Measurements from ENCODE around the gene BBS9. TPM values are rescaled to one million over a fixed set of nuclear protein-coding genes. Genes with fewer than 3 reads are reported as not detected.
"Not testable (repeated sequence)": the region's sequence is repeated elsewhere in the genome, so short reads cannot be mapped to it uniquely, and the experiment has no call there.

The BBS9 gene
- total and polyA plus RNA-seq, 2 donors (not counting 1 experiment from before 2014, with no cell fraction given): 8.4 to 45.2 TPM

DNA sequence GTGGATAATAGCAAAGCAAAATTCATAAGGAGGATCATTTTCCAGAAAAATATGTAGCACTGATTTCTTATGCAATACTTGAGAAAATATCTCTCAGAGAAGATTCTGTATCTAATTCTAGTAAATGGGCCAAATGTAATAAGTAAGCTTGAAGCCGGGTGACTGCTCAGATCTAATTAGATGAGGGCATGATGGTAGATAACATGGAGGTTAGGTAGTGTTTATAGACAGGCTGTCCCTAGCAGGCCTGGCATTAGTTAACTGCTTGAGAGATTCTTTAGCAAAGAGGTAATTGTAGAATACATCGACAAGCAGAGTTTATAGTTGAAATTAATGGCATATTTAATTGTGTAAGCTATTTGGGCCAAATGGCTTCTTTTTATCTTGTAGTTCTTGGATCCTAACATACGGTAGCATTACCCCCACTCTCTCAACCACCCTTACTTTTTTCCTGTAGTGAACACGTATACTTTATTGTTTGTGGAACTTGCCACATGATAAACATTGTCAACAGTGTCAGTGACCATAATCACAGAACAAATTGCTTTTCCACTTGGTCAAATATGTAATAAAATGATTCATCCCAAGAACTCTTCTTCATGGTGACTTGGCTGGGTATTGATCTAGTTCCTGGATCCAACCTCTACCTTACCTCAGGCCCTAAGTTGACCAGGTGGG, 343.1 kb downstream of the BBS9 start:
- intact Hi-C loops (cut with micrococcal nuclease): no loop called here
- ATAC-seq (ENCODE audit: low read depth) (no peak), DNase-seq (no peak)
- peaks cover under 1% of the 10 kb centered on the region for H3K4me1 Mint-ChIP-seq
- POLR2A ChIA-PET: no interaction called here
- Histone ChIP-seq H3K9ac (ENCODE audit: low read length) (no peak overlapping the region), H3K9me3 (ENCODE audit: control extremely low read depth in 1 of 3, control insufficient read depth in 2 of 3, insufficient read depth in 1 of 3, low read length in 2 of 3) (no peaks in the 10 kb centered on the region), H3K79me2 (ENCODE audit: control insufficient read depth, insufficient read depth, low read length) (no peaks in the 10 kb centered on the region), H3K4me3 (ENCODE audit: control extremely low read depth in 1 of 5, extremely low read depth in 1 of 5, insufficient read depth in 1 of 5, low read depth in 2 of 5, low read length in 4 of 5) (no peak overlapping the region), H3K4me2 (replicated peaks; ENCODE audit: low read depth, low read length, poor library complexity, severe bottlenecking) (no peak overlapping the region), H3K27me3 (replicated peaks in 1 of 4; ENCODE audit: control extremely low read depth in 1 of 4, control insufficient read depth in 3 of 4, insufficient read depth in 4 of 4, low read length in 3 of 4) (no peaks in the 10 kb centered on the region), H4K20me1 (ENCODE audit: control insufficient read depth, insufficient read depth, low read length, poor library complexity, severe bottlenecking) (no peaks in the 10 kb centered on the region), H3K27ac (ENCODE audit: low read length in 2 of 2) (no peak overlapping the region), H2AFZ (ENCODE audit: insufficient read depth, low read depth, low read length, poor library complexity, severe bottlenecking) (no peak overlapping the region), H3K36me3 (replicated peaks in 1 of 2; ENCODE audit: control extremely low read depth in 1 of 2, control insufficient read depth in 1 of 2, extremely low read depth in 1 of 2, insufficient read depth in 2 of 2, low read length in 1 of 2) (no peaks in the 10 kb centered on the region), H3K4me1 (ENCODE audit: control insufficient read depth in 2 of 2, insufficient read depth in 2 of 2, low read length in 2 of 2) (no peaks in the 10 kb centered on the region)
- H3K9me3 Mint-ChIP-seq (ENCODE audit: insufficient read depth): peaks cover 4% of the 10 kb centered on the region
- H3K27ac Mint-ChIP-seq: no peak overlapping the region
- TF ChIP-seq, protein P1, sequence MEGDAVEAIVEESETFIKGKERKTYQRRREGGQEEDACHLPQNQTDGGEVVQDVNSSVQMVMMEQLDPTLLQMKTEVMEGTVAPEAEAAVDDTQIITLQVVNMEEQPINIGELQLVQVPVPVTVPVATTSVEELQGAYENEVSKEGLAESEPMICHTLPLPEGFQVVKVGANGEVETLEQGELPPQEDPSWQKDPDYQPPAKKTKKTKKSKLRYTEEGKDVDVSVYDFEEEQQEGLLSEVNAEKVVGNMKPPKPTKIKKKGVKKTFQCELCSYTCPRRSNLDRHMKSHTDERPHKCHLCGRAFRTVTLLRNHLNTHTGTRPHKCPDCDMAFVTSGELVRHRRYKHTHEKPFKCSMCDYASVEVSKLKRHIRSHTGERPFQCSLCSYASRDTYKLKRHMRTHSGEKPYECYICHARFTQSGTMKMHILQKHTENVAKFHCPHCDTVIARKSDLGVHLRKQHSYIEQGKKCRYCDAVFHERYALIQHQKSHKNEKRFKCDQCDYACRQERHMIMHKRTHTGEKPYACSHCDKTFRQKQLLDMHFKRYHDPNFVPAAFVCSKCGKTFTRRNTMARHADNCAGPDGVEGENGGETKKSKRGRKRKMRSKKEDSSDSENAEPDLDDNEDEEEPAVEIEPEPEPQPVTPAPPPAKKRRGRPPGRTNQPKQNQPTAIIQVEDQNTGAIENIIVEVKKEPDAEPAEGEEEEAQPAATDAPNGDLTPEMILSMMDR (IDR thresholded peaks at IDR 0.05): no peak
- no peak for TF ChIP-seq EZH2 (IDR thresholded peaks at IDR 0.05; ENCODE audit: borderline replicate concordance, insufficient read depth, low read depth, low read length, poor library complexity, severe bottlenecking)
- CTCF ChIA-PET: no interaction called here
- H3K4me3 Mint-ChIP-seq: no peak overlapping the region
- WGBS (ENCODE audit: insufficient coverage): 100% methylated on average over 1 of the region's 4 CpGs
- H3K27me3 Mint-ChIP-seq: no peaks in the 10 kb centered on the region

DNA sequence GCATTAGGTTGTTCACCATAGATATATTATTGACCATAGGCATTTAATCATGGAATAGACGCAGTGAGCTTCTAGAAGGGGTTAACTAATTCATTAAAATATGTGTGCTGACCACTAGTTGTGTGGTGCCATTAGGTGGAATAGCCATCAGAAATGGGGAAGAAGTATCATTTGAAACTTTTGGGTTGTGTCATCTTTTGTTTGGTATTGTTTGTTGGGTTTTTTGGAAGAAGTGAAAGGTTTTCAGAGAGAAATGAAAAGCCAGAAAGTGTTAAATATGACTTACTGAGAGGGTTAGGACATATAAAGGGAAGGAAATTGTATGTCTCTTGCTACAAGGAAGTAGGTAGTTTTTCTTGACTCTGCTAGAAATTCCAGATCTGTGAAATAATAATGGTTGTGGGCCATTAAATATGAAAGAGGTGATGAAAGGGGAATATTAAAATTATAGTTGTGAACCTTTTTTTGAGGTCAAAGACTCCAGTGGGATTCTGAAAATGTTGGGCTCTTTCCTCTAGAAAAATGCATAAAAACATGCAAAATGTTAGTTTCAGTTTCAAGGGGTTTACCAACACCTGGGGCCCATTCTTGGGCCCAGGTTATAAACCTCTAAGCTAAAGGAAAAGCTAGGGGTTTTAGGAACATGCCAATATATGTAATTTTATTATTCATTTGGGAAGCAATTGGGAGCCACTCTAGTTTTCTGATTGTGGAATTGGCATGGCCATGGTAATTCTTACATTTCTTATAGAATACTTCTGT, 348.5 kb downstream of the BBS9 start:
- ChIA-PET CTCF (no interaction called here), POLR2A (no interaction called here)
- H2AFZ ChIP-seq (ENCODE audit: insufficient read depth, low read depth, low read length, poor library complexity, severe bottlenecking): no peak overlapping the region
- no CpG with 5 or more reads among the region's 1 CpG for WGBS (ENCODE audit: insufficient coverage)
- H3K27ac Mint-ChIP-seq: no peak overlapping the region
- peaks cover 3% of the 10 kb centered on the region for H3K9me3 Mint-ChIP-seq (ENCODE audit: insufficient read depth)
- H3K4me1 ChIP-seq (ENCODE audit: control insufficient read depth in 2 of 2, insufficient read depth in 2 of 2, low read length in 2 of 2): peaks cover 0 to 3% of the 10 kb centered on the region in 2 donors
- no peaks in the 10 kb centered on the region for H3K79me2 ChIP-seq (ENCODE audit: control insufficient read depth, insufficient read depth, low read length)
- no peak overlapping the region for H3K27ac ChIP-seq (ENCODE audit: low read length in 2 of 2)
- DNase-seq (no peak), ATAC-seq (ENCODE audit: low read depth) (no peak)
- H3K9ac ChIP-seq (ENCODE audit: low read length): no peak overlapping the region
- intact Hi-C loops (cut with micrococcal nuclease): no loop called here
- no peak overlapping the region for H3K4me3 ChIP-seq (ENCODE audit: control extremely low read depth in 1 of 5, extremely low read depth in 1 of 5, insufficient read depth in 1 of 5, low read depth in 2 of 5, low read length in 4 of 5)
- no peaks in the 10 kb centered on the region for H3K36me3 ChIP-seq (replicated peaks in 1 of 2; ENCODE audit: control extremely low read depth in 1 of 2, control insufficient read depth in 1 of 2, extremely low read depth in 1 of 2, insufficient read depth in 2 of 2, low read length in 1 of 2)
- peaks cover 5% of the 10 kb centered on the region for H3K4me1 Mint-ChIP-seq
- H3K27me3 Mint-ChIP-seq: no peaks in the 10 kb centered on the region
- H3K4me2 ChIP-seq (replicated peaks; ENCODE audit: low read depth, low read length, poor library complexity, severe bottlenecking): no peak overlapping the region
- no peaks in the 10 kb centered on the region for H4K20me1 ChIP-seq (ENCODE audit: control insufficient read depth, insufficient read depth, low read length, poor library complexity, severe bottlenecking)
- no peak for TF ChIP-seq EZH2 (IDR thresholded peaks at IDR 0.05; ENCODE audit: borderline replicate concordance, insufficient read depth, low read depth, low read length, poor library complexity, severe bottlenecking)
- TF ChIP-seq, protein P1 (IDR thresholded peaks at IDR 0.05): no peak
- no peaks in the 10 kb centered on the region for H3K27me3 ChIP-seq (replicated peaks in 1 of 4; ENCODE audit: control extremely low read depth in 1 of 4, control insufficient read depth in 3 of 4, insufficient read depth in 4 of 4, low read length in 3 of 4)
- H3K9me3 ChIP-seq (ENCODE audit: control extremely low read depth in 1 of 3, control insufficient read depth in 2 of 3, insufficient read depth in 1 of 3, low read length in 2 of 3): no peaks in the 10 kb centered on the region
- H3K4me3 Mint-ChIP-seq: no peak overlapping the region

DNA sequence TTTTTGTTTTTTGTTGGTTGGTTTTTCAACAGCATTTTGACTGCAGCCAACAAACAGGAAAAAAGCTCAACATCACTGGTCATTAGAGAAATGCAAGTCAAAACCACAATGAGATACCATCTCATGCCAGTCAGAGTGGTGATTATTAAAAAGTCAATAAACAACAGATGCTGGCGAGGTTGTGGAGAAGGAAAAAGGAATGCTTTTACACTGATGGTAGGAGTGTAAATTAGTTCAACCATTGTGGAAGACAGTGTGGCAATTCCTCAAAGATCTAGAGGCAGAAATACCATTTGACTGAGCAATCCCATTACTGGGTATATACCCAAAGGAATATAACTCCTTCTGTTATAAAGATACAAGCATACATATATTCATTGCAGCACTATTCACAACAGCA, 355.1 kb downstream of the BBS9 start:
- ATAC-seq (ENCODE audit: low read depth); H3K4me3 ChIP-seq (ENCODE audit: control extremely low read depth in 1 of 5, extremely low read depth in 1 of 5, insufficient read depth in 1 of 5, low read depth in 2 of 5, low read length in 4 of 5); H3K4me3 Mint-ChIP-seq; CTCF ChIA-PET; POLR2A ChIA-PET; H3K36me3 ChIP-seq (replicated peaks in 1 of 2; ENCODE audit: control extremely low read depth in 1 of 2, control insufficient read depth in 1 of 2, extremely low read depth in 1 of 2, insufficient read depth in 2 of 2, low read length in 1 of 2); H3K9me3 ChIP-seq (ENCODE audit: control extremely low read depth in 1 of 3, control insufficient read depth in 2 of 3, insufficient read depth in 1 of 3, low read length in 2 of 3); H3K27me3 Mint-ChIP-seq; H3K4me2 ChIP-seq (replicated peaks; ENCODE audit: low read depth, low read length, poor library complexity, severe bottlenecking); DNase-seq; H3K79me2 ChIP-seq (ENCODE audit: control insufficient read depth, insufficient read depth, low read length); intact Hi-C loops (cut with micrococcal nuclease); H3K9ac ChIP-seq (ENCODE audit: low read length); H3K27me3 ChIP-seq (replicated peaks in 1 of 4; ENCODE audit: control extremely low read depth in 1 of 4, control insufficient read depth in 3 of 4, insufficient read depth in 4 of 4, low read length in 3 of 4); H2AFZ ChIP-seq (ENCODE audit: insufficient read depth, low read depth, low read length, poor library complexity, severe bottlenecking); H3K9me3 Mint-ChIP-seq (ENCODE audit: insufficient read depth); H4K20me1 ChIP-seq (ENCODE audit: control insufficient read depth, insufficient read depth, low read length, poor library complexity, severe bottlenecking); H3K27ac ChIP-seq (ENCODE audit: low read length in 2 of 2); H3K27ac Mint-ChIP-seq: not testable (repeated sequence)
- peaks cover 17% of the 10 kb centered on the region for H3K4me1 Mint-ChIP-seq
- whole genome bisulfite sequencing (ENCODE audit: insufficient coverage): no CpG with 5 or more reads among the region's 1 CpG
- peaks cover 2 to 13% of the 10 kb centered on the region in 2 donors for H3K4me1 ChIP-seq (ENCODE audit: control insufficient read depth in 2 of 2, insufficient read depth in 2 of 2, low read length in 2 of 2)

All from B cell (primary cell).